ENCODE measurements around the gene KAZN.
A peak's percentile ranks its signal among the peaks of the same experiment; 100 is the strongest.

KAZN gene

DNA sequence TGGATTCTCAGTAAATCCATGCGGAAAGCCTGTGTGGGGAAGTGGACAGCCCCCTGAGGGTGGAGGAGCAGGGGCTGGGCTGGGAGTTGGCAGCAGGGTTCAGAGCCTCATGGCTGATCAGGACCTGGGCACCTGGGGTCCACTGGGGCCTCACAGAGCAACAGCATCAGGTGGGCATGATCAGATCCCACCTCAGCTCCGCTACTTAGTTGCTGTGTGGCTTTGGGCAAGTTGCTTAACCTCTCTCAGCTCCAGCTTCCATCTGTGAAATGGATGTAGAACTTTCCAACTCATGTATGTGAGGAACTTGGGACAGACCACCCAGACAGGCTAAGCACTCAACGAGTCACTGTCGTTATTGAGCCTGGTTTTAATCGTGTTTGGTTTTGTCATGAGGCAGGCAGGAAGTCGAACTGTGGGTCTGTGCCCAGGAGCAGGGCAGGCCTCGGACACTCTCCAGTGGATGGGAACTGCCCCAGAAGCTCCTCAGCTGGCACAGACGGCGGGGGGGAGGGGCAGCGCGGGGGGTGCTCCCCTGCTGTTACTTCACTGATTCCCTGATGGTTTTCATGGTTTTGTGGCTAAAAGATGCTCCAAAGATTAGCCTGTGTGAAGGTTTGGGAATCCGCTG lies 399.3 kb downstream of the KAZN start:
- 0 out of 2 replicates have a peak, but pooled peaks have one; percentile 41 for TF ChIP-seq ZNF768 (tag by site-specific recombination; IDR thresholded peaks at IDR 0.05)
- TF ChIP-seq ZBTB20 (tag by site-specific recombination; IDR thresholded peaks at IDR 0.05), result no peak
- no peak for TF ChIP-seq ZNF639 (tag by site-specific recombination; IDR thresholded peaks at IDR 0.05)
- TF ChIP-seq ZIC2 (tag by site-specific recombination; IDR thresholded peaks at IDR 0.05), result 0 out of 2 replicates have a peak, but pooled peaks have one; percentile 17
- no peak for TF ChIP-seq TRIM28 (IDR thresholded peaks at IDR 0.05; ENCODE audit: borderline replicate concordance, low read length)
- H3K4me3 ChIP-seq (ENCODE audit: low read depth, low read length), result no peak overlapping the region
- H3K36me3 ChIP-seq (ENCODE audit: control insufficient read depth in 2 of 2, insufficient read depth in 1 of 2, low read length in 2 of 2), result no peaks in the 10 kb centered on the region
- CTCF ChIA-PET, result no interaction called here
- H3K9me3 ChIP-seq (ENCODE audit: control insufficient read depth, insufficient read depth, low read depth, low read length), result no peaks in the 10 kb centered on the region
- POLR2A ChIA-PET, result no interaction called here
- H3K27ac ChIP-seq (ENCODE audit: extremely low read depth, low read depth, low read length), result no peak overlapping the region
- no peaks in the 10 kb centered on the region for H3K4me1 ChIP-seq (ENCODE audit: control insufficient read depth, insufficient read depth, low read length)

DNA sequence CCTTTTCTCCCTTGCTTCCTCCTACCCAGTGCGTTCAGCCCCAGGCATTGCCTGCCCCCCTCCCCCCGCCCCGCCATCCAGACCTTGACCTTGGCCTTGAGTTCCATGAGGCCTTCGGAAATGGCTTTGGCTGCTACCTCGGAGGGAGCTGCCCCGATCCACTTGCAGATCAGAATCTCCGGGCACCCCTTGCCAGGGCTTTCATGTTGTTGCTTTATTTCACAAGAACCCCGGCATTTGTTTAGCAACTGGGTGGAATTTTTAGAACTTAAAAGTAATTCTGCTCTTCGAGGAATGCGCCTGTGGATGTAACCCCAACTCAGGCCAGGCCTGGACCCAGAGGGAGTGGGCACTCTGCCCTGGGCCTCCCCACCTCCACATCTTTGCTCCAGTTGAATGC lies 401.0 kb downstream of the KAZN start:
- ChIA-PET POLR2A (no interaction called here), CTCF (no interaction called here)
- Histone ChIP-seq H3K36me3 (ENCODE audit: control insufficient read depth in 2 of 2, insufficient read depth in 1 of 2, low read length in 2 of 2) (no peaks in the 10 kb centered on the region), H3K9me3 (ENCODE audit: control insufficient read depth, insufficient read depth, low read depth, low read length) (no peaks in the 10 kb centered on the region), H3K27ac (ENCODE audit: extremely low read depth, low read depth, low read length) (no peak overlapping the region), H3K4me3 (ENCODE audit: low read depth, low read length) (no peak overlapping the region), H3K4me1 (ENCODE audit: control insufficient read depth, insufficient read depth, low read length) (no peaks in the 10 kb centered on the region)
- TF ChIP-seq MYNN (tag by site-specific recombination; IDR thresholded peaks at IDR 0.05; ENCODE audit: borderline replicate concordance) (no peak), OSR2 (tag by site-specific recombination; IDR thresholded peaks at IDR 0.05) (no peak), ZBTB48 (tag by site-specific recombination; IDR thresholded peaks at IDR 0.05) (no peak)

GRCh38 chr1:15000030-15000429 lies 401.5 kb downstream of the KAZN start:
- Histone ChIP-seq H3K9me3 (ENCODE audit: control insufficient read depth, insufficient read depth, low read depth, low read length) (no peaks in the 10 kb centered on the region), H3K4me1 (ENCODE audit: control insufficient read depth, insufficient read depth, low read length) (no peaks in the 10 kb centered on the region), H3K4me3 (ENCODE audit: low read depth, low read length) (no peak overlapping the region), H3K36me3 (ENCODE audit: control insufficient read depth in 2 of 2, insufficient read depth in 1 of 2, low read length in 2 of 2) (no peaks in the 10 kb centered on the region), H3K27ac (ENCODE audit: extremely low read depth, low read depth, low read length) (no peak overlapping the region)
- TF ChIP-seq GLI2 (tag by site-specific recombination; IDR thresholded peaks at IDR 0.05; ENCODE audit: borderline replicate concordance, low read depth) (no peak), SCRT2 (tag by site-specific recombination; IDR thresholded peaks at IDR 0.05) (no peak), SALL2 (tag by site-specific recombination; IDR thresholded peaks at IDR 0.05; ENCODE audit: borderline replicate concordance) (no peak), ZNF837 (tag by site-specific recombination; IDR thresholded peaks at IDR 0.05) (no peak), EGR2 (tag by site-specific recombination; IDR thresholded peaks at IDR 0.05; ENCODE audit: low read depth) (no peak), ZNF184 (tag by site-specific recombination; IDR thresholded peaks at IDR 0.05) (no peak), MZF1 (tag by site-specific recombination; IDR thresholded peaks at IDR 0.05; ENCODE audit: borderline replicate concordance) (no peak), ZNF639 (tag by site-specific recombination; IDR thresholded peaks at IDR 0.05) (no peak), OVOL3 (tag by site-specific recombination; IDR thresholded peaks at IDR 0.05) (no peak), ZNF677 (tag by site-specific recombination; IDR thresholded peaks at IDR 0.05) (no peak), ZNF629 (tag by site-specific recombination; IDR thresholded peaks at IDR 0.05) (no peak), ZNF670 (tag by site-specific recombination; IDR thresholded peaks at IDR 0.05; ENCODE audit: low read depth) (no peak), ZFP69B (tag by site-specific recombination; IDR thresholded peaks at IDR 0.05) (no peak), ZNF623 (tag by site-specific recombination; IDR thresholded peaks at IDR 0.05) (no peak), ZNF777 (tag by site-specific recombination; IDR thresholded peaks at IDR 0.05; ENCODE audit: borderline replicate concordance) (no peak), ZNF132 (tag by site-specific recombination; IDR thresholded peaks at IDR 0.05; ENCODE audit: borderline replicate concordance) (no peak), ZXDB (tag by site-specific recombination; IDR thresholded peaks at IDR 0.05) (no peak)
- CTCF ChIA-PET, result no interaction called here
- POLR2A ChIA-PET, result no interaction called here

Data from HEK293 (cell line).